HFFc6 (cell line): ENCODE results near the gene CYSLTR1. TPM values are rescaled to one million over a fixed set of nuclear protein-coding genes. Genes with fewer than 3 reads are reported as not detected.
"Not testable (repeated sequence)": the region's sequence is repeated elsewhere in the genome, so short reads cannot be mapped to it uniquely, and the experiment has no call there.

Experiments
- DNase-seq: peaks from one replicate; pipeline ENCODE4 v3.0.0-alpha.2; 2018
- H3K27ac Mint-ChIP-seq: 2 replicates; pipeline ENCODE4 v1.8.0; 2020; ENCODE audit warnings: mild to moderate bottlenecking, mixed read lengths
- H3K27me3 Mint-ChIP-seq: 2 replicates; pipeline ENCODE4 v1.8.0; 2021; ENCODE audit warnings: mild to moderate bottlenecking, moderate library complexity, mixed read lengths; ENCODE audit not compliant: insufficient read depth
- H3K36me3 Mint-ChIP-seq: 2 replicates; pipeline ENCODE4 v1.8.0; 2021; ENCODE audit warnings: low read depth, mixed read lengths
- H3K4me1 Mint-ChIP-seq: 2 replicates; pipeline ENCODE4 v1.8.0; 2020; ENCODE audit warnings: low read depth, mixed read lengths
- H3K4me3 Mint-ChIP-seq: 2 replicates; pipeline ENCODE4 v1.8.0; 2020; ENCODE audit warnings: mild to moderate bottlenecking, moderate library complexity, mixed read lengths
- H3K9me3 Mint-ChIP-seq: 2 replicates; pipeline ENCODE4 v1.8.0; 2020; ENCODE audit warnings: mild to moderate bottlenecking, mixed read lengths
- total RNA-seq, 6 experiments: library from RNA; stranded (reverse); fragmentation: NEBNext Ultra II Directional; extraction: Animal tissue kit (Norgen Biotek cat#: 25700); gene quantifications; 2 replicates in 1 of 6; 3 replicates in 5 of 6; pipeline ENCODE4 v1.2.3, GENCODE V29; 2021
- TF ChIP-seq, protein P1 (sequence below): fragments of 200-600 bp; sonication (generic); IDR thresholded peaks from 2 replicates; pipeline ENCODE4 v1.5.0; 2021; ENCODE audit warnings: antibody characterized with exemption, mild to moderate bottlenecking

CYSLTR1 gene
- total RNA-seq, 6 experiments from 2014 or later: not detected

DNA sequence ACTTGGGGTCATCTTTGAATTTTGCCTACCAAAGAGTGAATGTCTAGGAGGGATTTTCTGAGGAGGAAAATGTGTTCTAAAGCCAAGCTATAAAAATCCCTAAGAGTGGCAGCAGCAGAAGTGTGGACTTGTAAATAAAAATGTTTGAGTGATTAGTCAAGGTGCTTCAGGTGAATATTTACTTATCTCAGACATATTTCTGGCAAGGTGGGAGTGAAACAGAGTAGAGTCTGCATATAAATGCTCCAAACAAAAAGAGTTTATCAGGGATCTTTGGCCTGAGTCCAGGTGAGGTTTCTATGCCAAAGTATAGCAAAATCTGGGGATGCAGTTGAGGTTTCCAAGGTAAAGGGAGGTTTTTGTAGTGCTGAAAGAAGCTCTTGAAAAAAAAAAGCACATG lies 19.7 kb downstream of the CYSLTR1 start:
- DNase-seq: no peak
- H3K4me1 Mint-ChIP-seq: no peaks in the 10 kb centered on the region
- TF ChIP-seq, protein P1, sequence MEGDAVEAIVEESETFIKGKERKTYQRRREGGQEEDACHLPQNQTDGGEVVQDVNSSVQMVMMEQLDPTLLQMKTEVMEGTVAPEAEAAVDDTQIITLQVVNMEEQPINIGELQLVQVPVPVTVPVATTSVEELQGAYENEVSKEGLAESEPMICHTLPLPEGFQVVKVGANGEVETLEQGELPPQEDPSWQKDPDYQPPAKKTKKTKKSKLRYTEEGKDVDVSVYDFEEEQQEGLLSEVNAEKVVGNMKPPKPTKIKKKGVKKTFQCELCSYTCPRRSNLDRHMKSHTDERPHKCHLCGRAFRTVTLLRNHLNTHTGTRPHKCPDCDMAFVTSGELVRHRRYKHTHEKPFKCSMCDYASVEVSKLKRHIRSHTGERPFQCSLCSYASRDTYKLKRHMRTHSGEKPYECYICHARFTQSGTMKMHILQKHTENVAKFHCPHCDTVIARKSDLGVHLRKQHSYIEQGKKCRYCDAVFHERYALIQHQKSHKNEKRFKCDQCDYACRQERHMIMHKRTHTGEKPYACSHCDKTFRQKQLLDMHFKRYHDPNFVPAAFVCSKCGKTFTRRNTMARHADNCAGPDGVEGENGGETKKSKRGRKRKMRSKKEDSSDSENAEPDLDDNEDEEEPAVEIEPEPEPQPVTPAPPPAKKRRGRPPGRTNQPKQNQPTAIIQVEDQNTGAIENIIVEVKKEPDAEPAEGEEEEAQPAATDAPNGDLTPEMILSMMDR: no peak
- H3K36me3 Mint-ChIP-seq: no peaks in the 10 kb centered on the region
- H3K9me3 Mint-ChIP-seq: no peaks in the 10 kb centered on the region; the same call in 1 of the 2 replicates
- no peak overlapping the region for H3K4me3 Mint-ChIP-seq
- no peaks in the 10 kb centered on the region for H3K27me3 Mint-ChIP-seq
- no peak overlapping the region for H3K27ac Mint-ChIP-seq

DNA sequence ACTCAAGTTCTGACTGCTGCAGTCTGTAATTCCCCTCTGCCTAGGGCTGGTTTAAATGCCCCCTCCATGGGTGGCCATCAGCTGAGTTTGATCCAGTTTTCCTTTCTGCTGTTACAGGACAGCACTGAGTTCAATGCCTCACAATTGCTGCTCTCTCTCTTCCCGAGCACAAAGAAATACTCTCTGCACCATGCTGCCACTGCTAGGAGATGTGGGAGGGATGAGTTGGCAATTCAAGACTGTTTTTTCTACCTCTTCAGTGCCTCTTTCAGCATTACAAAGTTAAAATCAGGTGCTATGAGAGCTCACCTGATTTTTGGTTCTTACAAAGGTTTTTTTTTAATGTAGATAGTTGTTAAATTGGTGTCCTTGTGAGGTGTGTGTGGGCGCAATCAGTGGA lies 24.3 kb downstream of the CYSLTR1 start:
- no peaks in the 10 kb centered on the region for H3K36me3 Mint-ChIP-seq
- no peak overlapping the region for H3K4me3 Mint-ChIP-seq
- H3K27me3 Mint-ChIP-seq: no peaks in the 10 kb centered on the region
- H3K4me1 Mint-ChIP-seq: no peaks in the 10 kb centered on the region
- no peak for DNase-seq
- H3K9me3 Mint-ChIP-seq: peaks cover 14% of the 10 kb centered on the region
- TF ChIP-seq, protein P1: no peak
- no peak overlapping the region for H3K27ac Mint-ChIP-seq

DNA sequence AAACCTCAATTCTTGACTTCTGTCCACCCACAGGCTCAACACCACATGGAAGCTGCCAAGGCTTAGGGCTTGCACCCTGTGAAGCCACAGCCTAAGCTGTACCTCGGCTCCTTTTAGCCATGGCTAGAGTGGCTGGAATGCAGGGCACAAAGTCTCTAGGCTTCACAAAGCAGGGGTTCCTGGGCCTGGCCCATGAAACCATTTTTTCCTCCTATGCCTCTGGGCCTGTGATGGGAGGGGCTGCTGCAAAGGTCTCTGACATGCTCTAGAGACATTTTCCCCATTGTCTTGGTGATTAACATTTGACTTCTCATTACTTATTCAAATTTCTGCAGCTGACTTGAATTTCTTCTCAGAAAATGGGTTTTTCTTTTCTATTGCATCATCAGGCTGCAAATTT lies 26.5 kb downstream of the CYSLTR1 start:
- H3K27me3 Mint-ChIP-seq, H3K4me1 Mint-ChIP-seq, H3K36me3 Mint-ChIP-seq, H3K4me3 Mint-ChIP-seq, DNase-seq, H3K27ac Mint-ChIP-seq: not testable (repeated sequence)
- H3K9me3 Mint-ChIP-seq: peaks cover 14% of the 10 kb centered on the region

DNA sequence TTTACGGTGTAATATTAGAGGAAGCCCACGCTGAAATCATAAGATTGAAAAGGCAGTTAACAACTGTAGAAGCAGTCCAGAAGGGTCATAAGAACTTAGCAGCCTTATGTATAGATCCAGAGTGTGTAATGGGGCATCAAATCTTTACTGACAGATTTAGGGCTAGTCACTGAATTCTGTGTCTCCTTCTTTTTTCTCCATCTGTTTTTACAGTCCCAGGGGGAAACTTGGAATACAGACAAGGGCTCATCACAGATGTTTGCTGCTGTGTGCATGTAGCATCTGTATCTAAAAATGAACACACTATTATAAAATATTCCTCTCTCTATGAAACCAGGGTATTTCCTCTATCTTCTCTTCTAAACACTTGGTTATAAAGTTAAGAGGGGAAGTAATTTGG lies 43.9 kb downstream of the CYSLTR1 start:
- no peak overlapping the region for H3K4me3 Mint-ChIP-seq
- no peaks in the 10 kb centered on the region for H3K36me3 Mint-ChIP-seq
- peaks cover 4% of the 10 kb centered on the region; the same call in 1 of the 2 replicates for H3K9me3 Mint-ChIP-seq
- no peaks in the 10 kb centered on the region for H3K27me3 Mint-ChIP-seq
- no peak for DNase-seq
- TF ChIP-seq, protein P1: no peak
- H3K27ac Mint-ChIP-seq: no peak overlapping the region
- H3K4me1 Mint-ChIP-seq: no peaks in the 10 kb centered on the region

DNA sequence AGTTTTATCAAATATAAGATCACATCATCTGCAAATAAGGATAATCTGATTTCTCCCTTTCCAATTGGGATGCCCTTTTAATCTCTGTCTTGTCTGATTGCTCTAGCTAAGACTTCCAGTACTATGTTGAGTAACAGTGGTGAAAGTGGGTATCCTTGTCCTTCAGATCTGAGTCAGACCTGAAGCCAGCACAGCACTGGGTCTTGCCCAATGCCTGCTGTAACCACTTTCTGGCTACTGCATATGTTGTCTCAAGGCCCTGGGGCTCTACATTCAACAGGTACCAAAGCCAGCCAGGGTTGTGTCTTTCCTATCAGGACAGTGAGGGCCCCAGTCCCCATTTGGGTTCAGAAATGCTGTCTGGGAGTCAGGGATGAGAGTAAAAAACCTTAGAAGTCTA lies 90.3 kb downstream of the CYSLTR1 start:
- TF ChIP-seq, protein P1: no peak

DNA sequence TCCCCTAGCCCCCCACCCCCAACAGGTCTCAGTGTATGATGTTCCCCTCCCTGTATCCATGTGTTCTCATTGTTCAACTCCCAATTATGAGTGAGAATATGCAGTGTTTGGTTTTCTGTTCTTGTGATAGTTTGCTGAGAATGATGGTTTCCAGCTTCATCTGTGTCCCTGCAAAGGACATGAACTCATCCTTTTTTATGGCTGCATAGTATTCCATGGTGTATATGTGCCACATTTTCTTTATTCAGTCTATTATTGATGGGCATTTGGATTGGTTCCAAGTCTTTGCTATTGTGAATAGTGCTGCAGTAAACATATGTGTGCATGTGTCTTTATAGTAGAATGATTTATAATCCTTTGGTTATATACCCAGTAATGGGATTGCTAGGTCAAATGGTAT lies 101.4 kb downstream of the CYSLTR1 start:
- H3K9me3 Mint-ChIP-seq, H3K4me1 Mint-ChIP-seq, DNase-seq, H3K27ac Mint-ChIP-seq, H3K36me3 Mint-ChIP-seq, H3K4me3 Mint-ChIP-seq, H3K27me3 Mint-ChIP-seq: not testable (repeated sequence)

More for the DNA sequence above, 90.3 kb downstream of the CYSLTR1 start:
- DNase-seq: no peak
- Mint-ChIP-seq H3K36me3 (no peaks in the 10 kb centered on the region), H3K27me3 (no peaks in the 10 kb centered on the region; the same call in 1 of the 2 replicates), H3K4me3 (no peak overlapping the region), H3K9me3 (peaks cover 7% of the 10 kb centered on the region), H3K27ac (no peak overlapping the region), H3K4me1 (no peaks in the 10 kb centered on the region)

Other genes starting within 250 kb of the CYSLTR1 start
- gene PGK1, start 223.4 kb downstream of the CYSLTR1 start, total RNA-seq: 100 to 1,000 TPM; 331 to 409 (median 375) TPM
- 10 to 100 TPM; 17.2 to 30.9 (median 28.5) TPM for gene TAF9B, start 188.0 kb downstream of the CYSLTR1 start, total RNA-seq